Testis (tissue), 3 donors: ENCODE results near the gene LONP1. TPM values are rescaled to one million over a fixed set of nuclear protein-coding genes. Genes with fewer than 3 reads are reported as not detected.
"Not testable (repeated sequence)": the region's sequence is repeated elsewhere in the genome, so short reads cannot be mapped to it uniquely, and the experiment has no call there.

Source experiments
- DNase-seq: peaks from one replicate; pipeline ENCODE4 v3.0.0-alpha.2; 2019
- H3K27ac ChIP-seq, 2 donors: fragments of 200-600 bp; sonication (generic); one replicate each; pipeline ENCODE4 v1.5.1; 2019
- H3K27me3 ChIP-seq: fragments of 200-600 bp; sonication (generic); one replicate; pipeline ENCODE4 v1.5.1; 2019
- H3K36me3 ChIP-seq: fragments of 200-600 bp; sonication (generic); one replicate; pipeline ENCODE4 v1.5.1; 2017; ENCODE audit warnings: low read depth; ENCODE audit errors: missing control alignments
- H3K4me1 ChIP-seq: fragments of 200-600 bp; sonication (generic); one replicate; pipeline ENCODE4 v1.5.1; 2019
- H3K4me3 ChIP-seq, 2 donors: fragments of 200-600 bp; sonication (generic); one replicate each; pipeline ENCODE4 v1.5.1; 2017 to 2019
- H3K9me3 ChIP-seq: fragments of 200-600 bp; sonication (generic); one replicate; pipeline ENCODE4 v1.5.1; 2017
- POLR2A ChIP-seq: fragments of 450-650 bp; IDR thresholded peaks from one replicate; pipeline ENCODE4 v1.6.1; 2017; ENCODE audit warnings: antibody characterized with exemption, mild to moderate bottlenecking, moderate library complexity
- WGBS, 2 donors: methylation state at CpG; one replicate each; pipeline ENCODE4 v1.1.5; 2018; 5-methylcytosine and 5-hydroxymethylcytosine counted together
- intact Hi-C: fragments of 100-400 bp; cut with DNase I; formaldehyde crosslinking; loops from one replicate; pipeline ENCODE4 v1.15.1; 2023; ENCODE audit warnings: low total_unique reads
- polyA plus RNA-seq: library from polyadenylated mRNA; stranded (reverse); fragments of 350-450 nt; fragmentation: Illumina TruSeq; extraction: RNeasy Lipid Tissue Mini Kit (QIAGEN cat#74804); gene quantifications from one replicate; pipeline ENCODE4 v1.2.3, GENCODE V29; 2014; ENCODE audit warnings: low read depth, low replicate concordance; ENCODE audit not compliant: insufficient read depth
- total RNA-seq, 2 donors: library from RNA; depleted of rRNA; stranded (reverse); fragments of >200 nt; gene quantifications; one replicate each; pipeline ENCODE4 v1.2.3, GENCODE V29; 2016
- TF ChIP-seq, protein P1 (sequence below), 3 experiments: fragments of 450-650 bp in 2 of 3; fragments of 200-600 bp in 1 of 3; sonication (generic) in 1 of 3; IDR thresholded peaks; one replicate each; pipeline ENCODE4 v1.5.1; 2016 to 2019; ENCODE audit warnings: antibody characterized with exemption in 3 of 3, mild to moderate bottlenecking in 2 of 3, moderate library complexity in 1 of 3

LONP1 gene
- total and polyA plus RNA-seq, 3 donors from 2014 or later = 48.1 to 133 (median 100) TPM

DNA sequence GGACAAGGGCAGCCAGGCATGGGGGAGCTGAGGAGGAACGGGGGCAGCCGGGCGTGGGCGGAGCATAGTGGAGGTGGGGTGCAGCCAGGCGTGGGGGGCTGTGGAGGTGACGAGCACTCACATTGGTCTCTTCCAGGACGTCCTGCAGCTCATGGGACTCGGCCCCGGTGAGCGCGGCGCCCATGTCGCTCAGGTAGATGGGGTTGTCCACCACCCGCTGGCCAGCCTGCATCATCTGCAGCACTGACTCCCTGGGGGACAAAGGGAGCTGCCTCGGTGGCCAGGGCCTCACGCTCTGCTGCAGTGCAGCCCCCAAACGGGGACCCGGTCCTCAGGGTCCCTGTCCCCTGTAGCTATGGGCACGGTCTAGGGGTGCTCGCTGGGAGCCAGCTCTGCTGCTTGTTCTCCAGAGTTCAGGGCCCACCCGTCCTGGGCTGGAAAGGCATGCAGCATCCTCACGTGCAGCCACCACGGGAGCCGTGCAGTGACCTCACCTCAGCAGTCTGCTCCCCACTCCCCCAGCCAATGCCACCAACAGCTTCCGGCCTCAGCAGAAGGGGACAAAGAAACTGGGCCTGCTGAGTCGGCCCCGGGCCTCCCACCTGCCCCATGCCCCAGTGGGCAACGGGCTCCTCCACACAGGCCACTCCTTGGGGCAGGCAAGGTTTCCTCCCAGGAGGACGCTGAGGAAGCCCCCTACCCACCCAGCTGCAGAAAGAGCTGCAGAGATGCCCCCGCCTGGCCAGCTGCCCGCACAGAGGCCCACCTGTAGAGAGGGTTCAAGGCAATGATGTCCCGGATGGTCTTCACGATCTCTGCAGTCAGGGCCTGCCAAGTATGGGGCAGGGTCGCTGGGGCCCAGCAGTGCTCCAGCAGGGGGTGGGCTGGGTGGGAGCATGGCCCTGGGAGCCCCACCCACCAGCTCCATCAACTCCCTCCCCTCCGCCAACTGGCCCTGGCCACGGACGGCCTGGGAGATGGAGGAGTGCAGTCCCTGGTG is 12.1 kb downstream of the LONP1 start:
- no peak overlapping the region for H3K27ac ChIP-seq
- intact Hi-C loops = no loop called here
- DNase-seq = no peak

DNA sequence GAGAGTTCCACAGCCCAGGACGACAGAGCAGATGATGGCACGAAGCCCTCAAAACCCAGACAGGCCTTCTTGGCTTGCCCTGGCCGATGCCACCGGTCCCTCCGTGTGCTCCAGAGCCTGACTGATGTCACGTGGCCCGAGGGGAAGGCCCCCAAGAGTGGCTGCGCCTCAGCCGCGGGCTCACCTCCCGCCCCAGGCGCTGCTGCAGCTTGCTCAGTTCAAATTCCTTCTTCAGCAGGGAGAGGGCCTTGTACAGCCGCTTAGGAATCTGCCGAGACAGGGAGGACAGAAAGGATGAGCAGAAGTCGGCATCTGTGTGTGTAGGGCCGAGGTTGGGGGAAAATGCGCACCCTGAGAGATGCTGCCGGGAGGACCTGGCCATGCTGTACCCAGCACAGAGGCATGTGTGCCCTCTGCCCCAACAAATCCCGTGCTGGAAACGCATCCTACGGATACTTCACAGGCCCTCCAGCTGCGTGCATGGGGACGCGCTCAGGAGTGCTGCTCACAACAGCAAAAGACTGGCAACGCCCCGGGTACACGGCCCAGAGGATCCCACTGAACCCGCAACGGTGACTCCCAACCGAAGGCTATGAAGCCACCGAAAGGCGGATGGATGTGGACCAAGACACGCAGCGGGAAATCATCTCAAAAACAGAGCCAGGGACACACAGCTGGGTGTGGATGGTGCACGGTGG is 12.9 kb downstream of the LONP1 start:
- Histone ChIP-seq H3K9me3 (no peaks in the 10 kb centered on the region), H3K27me3 (no peaks in the 10 kb centered on the region), H3K27ac (no peak overlapping the region), H3K36me3 (no peaks in the 10 kb centered on the region), H3K4me3 (no peak overlapping the region), H3K4me1 (no peaks in the 10 kb centered on the region)
- 91 to 94% methylated on average over 13 to 35 of the region's 35 CpGs for WGBS, 2 donors
- DNase-seq = no peak
- intact Hi-C loops = no loop called here
- no peak for TF ChIP-seq POLR2A
- TF ChIP-seq, protein P1, sequence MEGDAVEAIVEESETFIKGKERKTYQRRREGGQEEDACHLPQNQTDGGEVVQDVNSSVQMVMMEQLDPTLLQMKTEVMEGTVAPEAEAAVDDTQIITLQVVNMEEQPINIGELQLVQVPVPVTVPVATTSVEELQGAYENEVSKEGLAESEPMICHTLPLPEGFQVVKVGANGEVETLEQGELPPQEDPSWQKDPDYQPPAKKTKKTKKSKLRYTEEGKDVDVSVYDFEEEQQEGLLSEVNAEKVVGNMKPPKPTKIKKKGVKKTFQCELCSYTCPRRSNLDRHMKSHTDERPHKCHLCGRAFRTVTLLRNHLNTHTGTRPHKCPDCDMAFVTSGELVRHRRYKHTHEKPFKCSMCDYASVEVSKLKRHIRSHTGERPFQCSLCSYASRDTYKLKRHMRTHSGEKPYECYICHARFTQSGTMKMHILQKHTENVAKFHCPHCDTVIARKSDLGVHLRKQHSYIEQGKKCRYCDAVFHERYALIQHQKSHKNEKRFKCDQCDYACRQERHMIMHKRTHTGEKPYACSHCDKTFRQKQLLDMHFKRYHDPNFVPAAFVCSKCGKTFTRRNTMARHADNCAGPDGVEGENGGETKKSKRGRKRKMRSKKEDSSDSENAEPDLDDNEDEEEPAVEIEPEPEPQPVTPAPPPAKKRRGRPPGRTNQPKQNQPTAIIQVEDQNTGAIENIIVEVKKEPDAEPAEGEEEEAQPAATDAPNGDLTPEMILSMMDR (IDR thresholded peaks at IDR 0.05) = no peak

More for the DNA sequence above, 12.1 kb downstream of the LONP1 start:
- Histone ChIP-seq H3K27me3 (no peaks in the 10 kb centered on the region), H3K36me3 (no peaks in the 10 kb centered on the region), H3K4me1 (no peaks in the 10 kb centered on the region), H3K9me3 (no peaks in the 10 kb centered on the region), H3K4me3 (no peak overlapping the region)
- WGBS, 2 donors = 90 to 94% methylated on average over 12 to 35 of the region's 37 CpGs
- TF ChIP-seq, protein P1 (IDR thresholded peaks at IDR 0.05) = no peak
- TF ChIP-seq POLR2A = no peak

DNA sequence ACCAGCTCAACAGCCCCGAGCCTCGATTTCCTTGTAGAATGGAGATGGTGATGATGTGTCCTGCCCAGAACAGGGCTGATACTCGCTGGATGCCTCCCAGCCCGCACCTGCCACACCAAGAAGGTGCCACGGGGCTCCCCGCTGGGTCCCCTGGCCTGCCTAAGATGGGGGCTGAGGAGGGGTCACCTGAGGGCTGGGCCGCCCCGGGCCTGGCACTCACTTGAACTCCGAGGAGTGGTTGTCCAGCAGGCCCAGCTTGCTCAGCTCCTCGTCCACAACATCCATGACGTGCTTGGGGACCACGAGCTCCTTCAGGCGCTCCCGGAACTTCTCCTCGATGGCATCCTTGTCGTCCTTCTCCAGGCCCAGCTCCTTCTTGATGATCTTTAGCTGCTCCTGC is 14.4 kb downstream of the LONP1 start:
- Histone ChIP-seq H3K27ac (no peak overlapping the region), H3K9me3 (no peaks in the 10 kb centered on the region), H3K4me1 (no peaks in the 10 kb centered on the region), H3K27me3 (no peaks in the 10 kb centered on the region), H3K36me3 (no peaks in the 10 kb centered on the region), H3K4me3 (no peak overlapping the region)
- WGBS, 2 donors = 72 to 85% methylated on average over 4 to 16 of the region's 16 CpGs
- intact Hi-C loops = no loop called here
- TF ChIP-seq, protein P1 (IDR thresholded peaks at IDR 0.05) = no peak
- no peak for TF ChIP-seq POLR2A
- no peak for DNase-seq

DNA sequence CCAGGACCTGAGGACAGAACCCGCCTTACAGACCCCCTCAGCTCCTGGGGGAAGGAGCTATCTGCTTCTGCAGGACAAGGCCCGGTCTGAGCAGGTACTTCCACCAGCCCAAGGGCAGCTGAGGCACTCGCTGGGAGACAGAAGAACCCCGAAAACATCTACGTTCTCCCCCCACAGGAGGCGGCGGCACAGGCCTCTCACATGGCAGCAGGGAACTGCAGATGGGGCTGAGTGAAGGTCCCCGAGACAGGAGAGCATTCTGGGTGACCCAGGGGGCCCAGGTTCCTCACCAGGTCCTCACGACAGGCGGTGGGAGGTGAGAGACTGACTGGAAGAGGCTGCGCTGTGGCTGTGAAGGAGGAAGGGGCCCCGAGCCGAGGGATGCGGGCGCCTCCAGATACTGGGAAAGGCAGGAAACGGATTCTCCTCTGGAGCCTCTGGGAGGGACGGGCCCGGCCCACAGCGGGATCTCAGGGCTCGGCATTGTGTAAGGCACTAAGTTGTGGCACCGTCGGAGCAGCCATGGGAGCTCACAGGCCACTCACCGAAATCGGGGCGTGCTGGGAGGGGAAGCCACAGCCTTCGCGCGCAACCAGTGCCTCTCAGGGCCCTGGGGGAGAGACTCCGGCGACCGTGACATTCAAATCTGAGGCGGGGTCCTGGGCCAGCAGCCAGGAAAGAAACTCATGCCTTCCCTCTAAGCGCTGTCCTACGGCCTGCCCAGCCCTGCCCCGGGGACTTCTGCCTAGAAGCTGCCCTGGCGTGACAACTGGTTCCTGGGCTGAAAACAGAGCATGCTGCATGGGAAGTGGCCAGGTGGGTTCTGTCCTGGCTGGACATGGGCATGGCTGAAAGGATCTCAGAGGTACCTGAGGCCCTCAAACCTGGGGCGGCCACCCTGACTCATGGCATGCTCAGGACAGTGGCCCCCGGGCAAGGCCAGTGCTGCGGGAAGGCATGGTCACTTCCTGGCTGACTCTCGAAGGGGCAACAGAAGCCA is 15.8 kb downstream of the LONP1 start:
- Histone ChIP-seq H3K36me3 (no peaks in the 10 kb centered on the region), H3K4me3 (no peak overlapping the region), H3K9me3 (no peaks in the 10 kb centered on the region), H3K4me1 (no peaks in the 10 kb centered on the region), H3K27me3 (no peaks in the 10 kb centered on the region), H3K27ac (no peak overlapping the region)
- WGBS, 2 donors = 97 to 99% methylated on average over 20 to 37 of the region's 40 CpGs
- TF ChIP-seq, protein P1 (IDR thresholded peaks at IDR 0.05) = no peak
- no peak for TF ChIP-seq POLR2A
- no peak for DNase-seq
- intact Hi-C loops = no loop called here

DNA sequence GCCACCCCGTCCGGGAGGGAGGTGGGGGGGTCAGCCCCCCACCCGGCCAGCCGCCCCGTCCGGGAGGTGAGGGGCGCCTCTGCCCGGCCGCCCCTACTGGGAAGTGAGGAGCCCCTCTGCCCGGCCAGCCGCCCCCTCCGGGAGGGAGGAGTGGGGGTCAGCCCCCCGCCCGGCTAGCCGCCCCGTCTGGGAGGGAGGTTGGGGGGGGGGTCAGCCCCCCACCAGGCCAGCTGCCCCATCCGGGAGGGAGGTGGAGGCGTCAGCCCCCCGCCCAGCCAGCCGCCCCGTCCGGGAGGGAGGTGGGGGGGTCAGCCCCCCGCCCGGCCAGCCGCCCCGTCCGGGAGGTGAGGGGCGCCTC is 17.9 kb downstream of the LONP1 start:
- 88% methylated on average over 25 of the region's 28 CpGs; no CpG with 5 or more reads in 1 of the 2 donors for WGBS, 2 donors
- DNase-seq, H3K27me3 ChIP-seq, H3K9me3 ChIP-seq, H3K4me3 ChIP-seq, H3K4me1 ChIP-seq, H3K36me3 ChIP-seq, intact Hi-C loops, H3K27ac ChIP-seq: not testable (repeated sequence)
